SKM-1 (cell line): Measurements from ENCODE around the gene LCMT2.
"Not testable (repeated sequence)": the region's sequence is repeated elsewhere in the genome, so short reads cannot be mapped to it uniquely, and the experiment has no call there.

Experiments used
- DNase-seq: peaks from one replicate; lab custom pipeline; 2025; ENCODE audit not compliant: unreplicated experiment; lab: John Stamatoyannopoulos, UW

Gene LCMT2

GRCh38 chr15:43316016-43316970 is 14.1 kb downstream of the LCMT2 start:
- no peak for DNase-seq

- no peak for DNase-seq
Measured at GRCh38 chr15:43314171-43314570, 16.2 kb downstream of the LCMT2 start.

GRCh38 chr15:43312378-43312777 is 18.0 kb downstream of the LCMT2 start:
- no peak for DNase-seq

GRCh38 chr15:43302205-43302817 is 28.1 kb downstream of the LCMT2 start, which contains the start of gene TGM7:
TGM7 (minus strand) TSS chr15:43302255.
- no peak for DNase-seq

- DNase-seq: no peak
Measured at GRCh38 chr15:43299884-43300283, 30.5 kb downstream of the LCMT2 start.

GRCh38 chr15:43299411-43299810 is 31.0 kb downstream of the LCMT2 start:
- no peak for DNase-seq

GRCh38 chr15:43294091-43294706 is 36.2 kb downstream of the LCMT2 start:
- DNase-seq: no peak

- no peak for DNase-seq
Measured at GRCh38 chr15:43293432-43293831, 36.9 kb downstream of the LCMT2 start.

GRCh38 chr15:43292375-43293078 is 37.8 kb downstream of the LCMT2 start:
- no peak for DNase-seq

GRCh38 chr15:43289656-43290055 is 40.7 kb downstream of the LCMT2 start:
- DNase-seq: not testable (repeated sequence)

- DNase-seq: no peak
Measured at GRCh38 chr15:43287254-43287653, 43.1 kb downstream of the LCMT2 start.

- no peak for DNase-seq
Measured at GRCh38 chr15:43286074-43286473, 44.3 kb downstream of the LCMT2 start.

GRCh38 chr15:43285609-43286037 is 44.8 kb downstream of the LCMT2 start:
- peak; percentile 64 for DNase-seq

GRCh38 chr15:43283526-43283925 is 46.8 kb downstream of the LCMT2 start:
- DNase-seq: no peak

GRCh38 chr15:43281926-43282602 is 48.3 kb downstream of the LCMT2 start:
- DNase-seq: no peak

GRCh38 chr15:43280996-43281395 is 49.4 kb downstream of the LCMT2 start:
- no peak for DNase-seq

- no peak for DNase-seq
Measured at GRCh38 chr15:43279496-43279895, 50.9 kb downstream of the LCMT2 start.

GRCh38 chr15:43278869-43279268 is 51.5 kb downstream of the LCMT2 start:
- no peak for DNase-seq

GRCh38 chr15:43277901-43278300 is 52.5 kb downstream of the LCMT2 start:
- DNase-seq: no peak

GRCh38 chr15:43277231-43277823 is 53.0 kb downstream of the LCMT2 start:
- DNase-seq: no peak
